ENCODE measurements around the gene PINK1.
"Not testable (repeated sequence)": the region's sequence is repeated elsewhere in the genome, so short reads cannot be mapped to it uniquely, and the experiment has no call there.

PINK1 gene

DNA sequence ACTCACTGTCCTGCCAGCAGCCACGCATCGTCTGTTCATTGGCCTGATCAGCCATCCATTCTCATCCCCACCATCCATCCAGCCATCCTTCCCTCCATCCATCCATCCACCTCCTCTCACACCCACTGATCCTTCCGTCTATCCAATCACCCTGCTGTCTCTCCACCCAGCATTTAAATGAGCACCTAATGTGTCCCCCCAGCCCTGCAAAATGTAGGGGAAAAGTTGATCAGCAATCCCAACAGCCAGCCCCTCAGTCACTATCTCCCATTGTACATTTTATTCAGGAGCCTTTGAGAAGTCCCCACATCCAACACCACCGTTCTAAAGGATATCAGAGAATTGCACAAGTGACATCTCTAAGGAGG lies 39.0 kb downstream of the PINK1 start:
- no peak overlapping the region for H3K4me3 ChIP-seq (ENCODE audit: insufficient read depth, low read depth, low read length)
- H3K36me3 ChIP-seq (ENCODE audit: control insufficient read depth, insufficient read depth, low read length): no peaks in the 10 kb centered on the region
- H3K4me1 ChIP-seq (ENCODE audit: control insufficient read depth, insufficient read depth, low read length): no peaks in the 10 kb centered on the region
- no peak overlapping the region for H3K27ac ChIP-seq (ENCODE audit: insufficient read depth, low read depth, low read length, poor library complexity, severe bottlenecking)
- 85 to 94% methylated on average over 4 of the region's 4 CpGs for WGBS, 2 experiments
- no peaks in the 10 kb centered on the region for H3K27me3 ChIP-seq (ENCODE audit: control insufficient read depth, insufficient read depth, low read length, poor library complexity, severe bottlenecking)
- H3K9me3 ChIP-seq (ENCODE audit: control insufficient read depth, low read length): no peaks in the 10 kb centered on the region

DNA sequence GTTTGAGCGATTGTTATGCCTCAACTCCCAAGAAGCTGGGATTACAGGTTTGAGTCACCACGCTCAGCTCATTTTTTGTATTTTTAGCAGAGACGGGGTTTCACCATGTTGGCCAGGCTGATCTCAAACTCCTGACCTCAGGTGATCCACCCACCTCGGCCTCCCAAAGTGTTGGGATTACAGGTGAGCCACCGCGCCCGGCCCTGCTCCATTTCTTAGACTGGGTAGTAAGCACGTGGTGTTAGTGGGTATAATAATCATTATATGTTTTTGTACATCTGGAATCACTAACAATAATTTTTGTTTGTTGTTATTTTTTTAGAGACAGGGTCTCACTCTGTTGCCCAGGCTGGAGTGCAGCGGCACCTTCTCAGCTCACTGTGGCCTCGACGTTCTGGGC lies 40.4 kb downstream of the PINK1 start:
- not testable (repeated sequence) for H3K27ac ChIP-seq (ENCODE audit: insufficient read depth, low read depth, low read length, poor library complexity, severe bottlenecking)

DNA sequence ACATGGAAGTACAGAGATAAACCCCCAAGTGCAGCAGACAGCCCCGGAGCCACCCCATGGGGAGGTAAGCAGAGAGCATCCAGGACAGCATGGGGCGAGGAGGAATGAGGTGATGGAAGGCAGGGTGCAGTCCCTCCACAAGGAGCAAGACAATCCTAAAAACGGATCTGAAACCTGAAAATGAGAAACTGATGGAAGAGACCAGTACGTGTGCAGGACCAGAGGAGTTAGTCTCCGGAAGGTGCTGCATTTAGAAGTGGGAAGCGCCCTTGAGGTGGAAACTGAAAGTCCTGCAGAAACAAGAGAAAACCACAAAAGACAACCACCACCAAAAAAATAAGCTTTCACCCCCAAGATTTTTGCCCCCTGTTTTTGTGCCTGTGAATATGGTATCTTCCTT lies 45.3 kb downstream of the PINK1 start:
- Histone ChIP-seq H3K27ac (ENCODE audit: insufficient read depth, low read depth, low read length, poor library complexity, severe bottlenecking) (no peak overlapping the region), H3K36me3 (ENCODE audit: control insufficient read depth, insufficient read depth, low read length) (no peaks in the 10 kb centered on the region), H3K27me3 (ENCODE audit: control insufficient read depth, insufficient read depth, low read length, poor library complexity, severe bottlenecking) (no peaks in the 10 kb centered on the region), H3K4me1 (ENCODE audit: control insufficient read depth, insufficient read depth, low read length) (no peaks in the 10 kb centered on the region), H3K9me3 (ENCODE audit: control insufficient read depth, low read length) (no peaks in the 10 kb centered on the region), H3K4me3 (ENCODE audit: insufficient read depth, low read depth, low read length) (no peak overlapping the region)
- WGBS, 2 experiments: 90 to 94% methylated on average over 6 of the region's 6 CpGs

More for the DNA sequence above, 40.4 kb downstream of the PINK1 start:
- not testable (repeated sequence) for H3K27me3 ChIP-seq (ENCODE audit: control insufficient read depth, insufficient read depth, low read length, poor library complexity, severe bottlenecking); H3K36me3 ChIP-seq (ENCODE audit: control insufficient read depth, insufficient read depth, low read length); H3K4me1 ChIP-seq (ENCODE audit: control insufficient read depth, insufficient read depth, low read length); H3K9me3 ChIP-seq (ENCODE audit: control insufficient read depth, low read length); H3K4me3 ChIP-seq (ENCODE audit: insufficient read depth, low read depth, low read length)
- WGBS, 2 experiments: 95 to 96% methylated on average over 10 of the region's 11 CpGs

DNA sequence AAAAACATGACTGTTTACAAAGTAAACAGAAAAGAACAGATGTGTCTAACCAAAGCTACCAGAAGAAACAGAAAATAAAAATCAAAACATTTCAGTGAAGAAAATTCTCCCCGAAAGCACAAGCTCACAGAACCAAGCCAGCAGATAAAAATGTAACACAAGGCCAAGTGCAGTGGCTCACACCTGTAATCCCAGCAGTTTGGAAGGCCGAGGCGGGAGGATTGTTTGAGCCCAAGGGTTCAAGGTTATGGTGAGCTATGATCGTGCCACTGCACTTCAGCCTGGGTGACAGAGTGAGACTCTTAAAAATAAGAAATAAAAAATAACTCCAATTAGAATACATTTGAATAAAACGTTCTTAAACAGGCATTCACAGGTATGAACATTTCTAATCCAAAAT lies 47.0 kb downstream of the PINK1 start:
- H3K27me3 ChIP-seq (ENCODE audit: control insufficient read depth, insufficient read depth, low read length, poor library complexity, severe bottlenecking): no peaks in the 10 kb centered on the region
- H3K36me3 ChIP-seq (ENCODE audit: control insufficient read depth, insufficient read depth, low read length): no peaks in the 10 kb centered on the region
- H3K27ac ChIP-seq (ENCODE audit: insufficient read depth, low read depth, low read length, poor library complexity, severe bottlenecking): no peak overlapping the region
- no peak overlapping the region for H3K4me3 ChIP-seq (ENCODE audit: insufficient read depth, low read depth, low read length)
- no peaks in the 10 kb centered on the region for H3K4me1 ChIP-seq (ENCODE audit: control insufficient read depth, insufficient read depth, low read length)
- WGBS, 2 experiments: 96 to 99% methylated on average over 4 to 5 of the region's 5 CpGs
- no peaks in the 10 kb centered on the region for H3K9me3 ChIP-seq (ENCODE audit: control insufficient read depth, low read length)

DNA sequence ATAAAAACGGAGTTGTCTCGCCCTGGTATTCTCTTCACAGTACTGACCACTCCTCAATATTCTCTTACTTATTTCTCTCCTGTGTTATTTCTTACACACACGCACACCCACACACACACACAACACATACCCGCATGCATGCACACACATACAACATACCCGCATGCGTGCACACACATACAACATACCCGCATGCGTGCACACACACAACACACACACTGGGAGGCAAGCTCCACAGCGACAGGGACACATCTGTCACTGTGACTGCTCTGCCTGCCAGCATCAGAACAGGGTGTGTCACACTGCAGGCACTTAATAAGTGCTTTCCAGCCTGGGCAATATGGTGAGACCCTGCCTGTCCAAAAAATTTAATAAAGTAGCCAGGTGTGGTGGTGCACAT lies 48.7 kb downstream of the PINK1 start:
- no peak overlapping the region for H3K4me3 ChIP-seq (ENCODE audit: insufficient read depth, low read depth, low read length)
- 93 to 94% methylated on average over 9 of the region's 9 CpGs for WGBS, 2 experiments
- no peaks in the 10 kb centered on the region for H3K4me1 ChIP-seq (ENCODE audit: control insufficient read depth, insufficient read depth, low read length)
- no peaks in the 10 kb centered on the region for H3K27me3 ChIP-seq (ENCODE audit: control insufficient read depth, insufficient read depth, low read length, poor library complexity, severe bottlenecking)
- no peak overlapping the region for H3K27ac ChIP-seq (ENCODE audit: insufficient read depth, low read depth, low read length, poor library complexity, severe bottlenecking)
- no peaks in the 10 kb centered on the region for H3K36me3 ChIP-seq (ENCODE audit: control insufficient read depth, insufficient read depth, low read length)
- no peaks in the 10 kb centered on the region for H3K9me3 ChIP-seq (ENCODE audit: control insufficient read depth, low read length)

DNA sequence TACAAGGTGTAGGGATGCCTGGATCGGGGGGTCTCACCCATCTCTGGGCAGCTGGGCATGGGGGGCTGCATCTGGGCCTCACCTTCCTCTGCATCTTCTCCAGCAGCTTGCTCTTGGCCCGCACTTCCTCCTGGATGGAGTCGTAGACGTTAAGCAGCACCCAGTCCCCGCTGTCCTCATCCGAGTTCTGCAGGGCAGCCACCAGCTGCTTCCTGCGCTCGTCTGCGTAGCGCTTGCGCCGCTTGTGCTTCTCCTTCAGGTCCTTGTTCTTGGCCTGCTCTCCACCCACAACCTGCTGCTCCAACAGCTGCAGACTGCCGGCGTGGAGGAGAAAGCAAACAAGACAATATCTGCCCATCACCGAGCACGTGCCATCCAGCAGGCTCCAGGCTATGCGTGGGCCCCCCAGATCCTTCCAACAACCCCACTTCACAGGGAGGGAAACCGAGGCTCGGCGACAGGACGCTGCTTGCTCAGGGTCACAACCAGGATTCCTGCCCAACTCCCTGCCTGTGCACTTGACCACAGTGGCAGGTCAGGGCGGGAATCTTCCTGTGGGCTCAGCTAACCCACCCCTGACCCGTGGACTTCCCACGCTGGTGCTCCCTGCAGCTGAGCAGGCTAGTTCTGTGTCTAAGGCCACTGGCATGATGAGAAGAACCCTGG lies 49.4 kb downstream of the PINK1 start:
- no peaks in the 10 kb centered on the region for H3K36me3 ChIP-seq (ENCODE audit: control insufficient read depth, insufficient read depth, low read length)
- 94 to 95% methylated on average over 24 of the region's 24 CpGs for WGBS, 2 experiments
- H3K27me3 ChIP-seq (ENCODE audit: control insufficient read depth, insufficient read depth, low read length, poor library complexity, severe bottlenecking): no peaks in the 10 kb centered on the region
- H3K9me3 ChIP-seq (ENCODE audit: control insufficient read depth, low read length): no peaks in the 10 kb centered on the region
- H3K4me3 ChIP-seq (ENCODE audit: insufficient read depth, low read depth, low read length): no peak overlapping the region
- no peaks in the 10 kb centered on the region for H3K4me1 ChIP-seq (ENCODE audit: control insufficient read depth, insufficient read depth, low read length)
- no peak overlapping the region for H3K27ac ChIP-seq (ENCODE audit: insufficient read depth, low read depth, low read length, poor library complexity, severe bottlenecking)

DNA sequence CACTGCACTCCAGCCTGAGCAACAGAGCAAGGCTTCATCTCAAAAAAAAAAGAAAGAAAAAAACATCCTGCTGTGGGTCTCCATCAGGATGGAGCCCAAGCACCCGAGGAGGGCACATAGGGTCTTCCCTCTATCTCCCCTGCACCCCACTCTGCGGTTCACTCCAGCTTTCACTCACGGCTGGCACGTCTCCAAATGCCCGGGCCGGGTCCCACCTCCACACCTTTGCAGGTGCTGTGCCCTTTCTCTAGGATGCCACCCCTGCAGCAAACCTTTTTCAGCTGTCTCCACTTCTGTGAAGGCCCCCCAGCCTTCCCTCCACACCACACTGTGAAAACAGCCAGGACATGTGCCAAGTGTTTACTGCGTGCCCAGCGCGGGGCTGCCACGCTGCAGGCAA lies 50.4 kb downstream of the PINK1 start:
- WGBS, 2 experiments: 96 to 97% methylated on average over 10 of the region's 10 CpGs
- Histone ChIP-seq H3K4me1 (ENCODE audit: control insufficient read depth, insufficient read depth, low read length) (no peaks in the 10 kb centered on the region), H3K27ac (ENCODE audit: insufficient read depth, low read depth, low read length, poor library complexity, severe bottlenecking) (no peak overlapping the region), H3K4me3 (ENCODE audit: insufficient read depth, low read depth, low read length) (no peak overlapping the region), H3K9me3 (ENCODE audit: control insufficient read depth, low read length) (no peaks in the 10 kb centered on the region), H3K27me3 (ENCODE audit: control insufficient read depth, insufficient read depth, low read length, poor library complexity, severe bottlenecking) (no peaks in the 10 kb centered on the region), H3K36me3 (ENCODE audit: control insufficient read depth, insufficient read depth, low read length) (no peaks in the 10 kb centered on the region)

DNA sequence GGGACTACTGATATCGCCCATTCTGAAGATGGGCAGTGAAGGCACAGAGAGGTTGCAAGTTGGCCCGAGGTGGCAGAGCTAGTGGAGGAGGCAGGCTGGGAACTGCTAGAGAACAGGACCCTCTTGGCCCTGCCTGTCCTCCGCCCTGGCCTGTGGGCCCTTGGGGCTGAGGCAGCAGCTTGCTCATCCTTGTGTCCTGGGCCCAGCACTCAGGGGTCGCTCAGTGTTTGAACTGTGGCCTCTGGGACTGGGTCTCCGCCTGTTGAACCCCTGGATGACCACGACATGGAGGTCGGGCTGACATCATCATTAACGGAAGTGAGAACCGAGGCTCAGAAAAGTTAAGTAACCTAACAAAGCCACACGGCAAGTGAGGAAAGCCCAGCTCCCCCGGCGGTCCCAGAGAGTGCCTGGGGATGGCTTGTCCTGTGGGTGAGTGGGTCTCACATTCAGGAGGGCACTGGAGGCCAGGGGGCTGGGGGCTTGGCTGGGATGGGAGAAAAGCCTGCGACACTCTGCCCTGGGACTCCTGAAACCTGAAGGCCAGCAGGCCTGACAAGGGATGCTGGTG lies 50.9 kb downstream of the PINK1 start:
- WGBS, 2 experiments: 88 to 89% methylated on average over 13 of the region's 13 CpGs
- no peaks in the 10 kb centered on the region for H3K27me3 ChIP-seq (ENCODE audit: control insufficient read depth, insufficient read depth, low read length, poor library complexity, severe bottlenecking)
- H3K4me3 ChIP-seq (ENCODE audit: insufficient read depth, low read depth, low read length): no peak overlapping the region
- H3K36me3 ChIP-seq (ENCODE audit: control insufficient read depth, insufficient read depth, low read length): no peaks in the 10 kb centered on the region
- H3K27ac ChIP-seq (ENCODE audit: insufficient read depth, low read depth, low read length, poor library complexity, severe bottlenecking): no peak overlapping the region
- no peaks in the 10 kb centered on the region for H3K4me1 ChIP-seq (ENCODE audit: control insufficient read depth, insufficient read depth, low read length)
- no peaks in the 10 kb centered on the region for H3K9me3 ChIP-seq (ENCODE audit: control insufficient read depth, low read length)

DNA sequence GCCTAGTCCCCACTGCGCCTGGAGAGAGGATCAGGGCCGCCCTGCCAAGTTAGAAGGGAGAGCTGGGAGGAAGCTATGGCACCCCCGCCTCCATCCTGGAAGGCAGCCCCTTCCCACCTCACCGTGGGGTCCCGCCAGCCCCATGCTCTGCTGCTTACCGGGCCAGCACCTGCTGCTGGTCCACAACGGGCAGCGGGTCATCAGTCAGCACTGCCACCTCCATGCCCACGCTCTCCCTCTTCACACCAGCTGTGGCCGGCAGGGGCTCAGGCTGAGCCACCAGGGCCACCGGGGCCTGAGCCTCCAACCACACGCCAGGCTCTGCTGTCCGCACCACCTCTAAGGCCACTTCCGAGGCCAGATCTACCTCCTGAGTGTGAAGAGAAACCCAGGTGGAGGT lies 51.4 kb downstream of the PINK1 start:
- WGBS, 2 experiments: 90 to 95% methylated on average over 14 of the region's 14 CpGs
- no peaks in the 10 kb centered on the region for H3K4me1 ChIP-seq (ENCODE audit: control insufficient read depth, insufficient read depth, low read length)
- no peaks in the 10 kb centered on the region for H3K9me3 ChIP-seq (ENCODE audit: control insufficient read depth, low read length)
- H3K4me3 ChIP-seq (ENCODE audit: insufficient read depth, low read depth, low read length): no peak overlapping the region
- no peak overlapping the region for H3K27ac ChIP-seq (ENCODE audit: insufficient read depth, low read depth, low read length, poor library complexity, severe bottlenecking)
- no peaks in the 10 kb centered on the region for H3K36me3 ChIP-seq (ENCODE audit: control insufficient read depth, insufficient read depth, low read length)
- H3K27me3 ChIP-seq (ENCODE audit: control insufficient read depth, insufficient read depth, low read length, poor library complexity, severe bottlenecking): no peaks in the 10 kb centered on the region

DNA sequence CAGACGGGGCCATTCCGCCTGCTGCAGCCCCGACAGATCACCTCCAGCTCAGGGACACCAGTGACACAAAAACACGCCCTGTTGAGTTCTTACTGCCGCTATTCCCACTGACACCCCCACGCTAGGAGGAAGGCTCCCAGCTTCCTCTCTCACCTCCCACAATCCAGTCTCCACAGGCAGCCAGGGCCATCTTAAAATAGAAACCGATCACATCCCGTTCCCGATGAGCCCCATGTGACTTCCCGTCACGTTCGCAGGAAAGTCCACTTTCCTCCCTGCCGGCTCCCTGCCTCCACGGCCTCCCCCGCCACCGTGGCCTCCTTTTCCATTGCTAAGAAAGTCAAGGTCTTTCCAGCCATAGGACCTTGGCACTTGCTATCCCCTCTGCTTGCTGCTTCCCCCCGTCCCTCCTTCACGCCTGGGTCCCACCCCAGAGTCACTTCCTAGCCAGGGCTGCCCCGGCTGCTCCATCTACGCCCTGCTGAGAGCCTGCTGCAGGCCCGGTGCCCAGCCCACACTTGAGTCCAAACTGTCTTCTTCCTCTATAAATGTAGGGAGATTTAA lies 51.9 kb downstream of the PINK1 start:
- no peaks in the 10 kb centered on the region for H3K4me1 ChIP-seq (ENCODE audit: control insufficient read depth, insufficient read depth, low read length)
- H3K27ac ChIP-seq (ENCODE audit: insufficient read depth, low read depth, low read length, poor library complexity, severe bottlenecking): no peak overlapping the region
- H3K27me3 ChIP-seq (ENCODE audit: control insufficient read depth, insufficient read depth, low read length, poor library complexity, severe bottlenecking): no peaks in the 10 kb centered on the region
- WGBS, 2 experiments: 87 to 89% methylated on average over 21 of the region's 21 CpGs
- no peaks in the 10 kb centered on the region for H3K36me3 ChIP-seq (ENCODE audit: control insufficient read depth, insufficient read depth, low read length)
- no peak overlapping the region for H3K4me3 ChIP-seq (ENCODE audit: insufficient read depth, low read depth, low read length)
- H3K9me3 ChIP-seq (ENCODE audit: control insufficient read depth, low read length): no peaks in the 10 kb centered on the region

All from ectodermal cell (in vitro differentiated cells).